Fibroblast of villous mesenchyme (primary cell): ENCODE measurements around the gene FGF1. TPM values are rescaled to one million over a fixed set of nuclear protein-coding genes. Genes with fewer than 3 reads are reported as not detected.

Experiments used
- DNase-seq: peaks from one replicate; pipeline ENCODE4 v3.0.0-alpha.2; 2010; ENCODE audit warnings: low read depth
- H3K4me3 ChIP-seq: 2 replicates; pipeline ENCODE4 v1.5.1; 2011; ENCODE audit warnings: low read depth, mild to moderate bottlenecking, low read length
- total RNA-seq: library from RNA; depleted of rRNA; stranded (reverse); fragments of >200 nt; gene quantifications from 2 replicates; pipeline ENCODE4 v1.2.3, GENCODE V29; 2012
- TF ChIP-seq, protein P1 (sequence below): IDR thresholded peaks from 2 replicates; pipeline ENCODE4 v1.5.1; 2012; ENCODE audit warnings: low read depth, mild to moderate bottlenecking, low read length; ENCODE audit not compliant: insufficient read depth

The FGF1 gene
- total RNA-seq, 1 donor: 16.0 TPM

DNA sequence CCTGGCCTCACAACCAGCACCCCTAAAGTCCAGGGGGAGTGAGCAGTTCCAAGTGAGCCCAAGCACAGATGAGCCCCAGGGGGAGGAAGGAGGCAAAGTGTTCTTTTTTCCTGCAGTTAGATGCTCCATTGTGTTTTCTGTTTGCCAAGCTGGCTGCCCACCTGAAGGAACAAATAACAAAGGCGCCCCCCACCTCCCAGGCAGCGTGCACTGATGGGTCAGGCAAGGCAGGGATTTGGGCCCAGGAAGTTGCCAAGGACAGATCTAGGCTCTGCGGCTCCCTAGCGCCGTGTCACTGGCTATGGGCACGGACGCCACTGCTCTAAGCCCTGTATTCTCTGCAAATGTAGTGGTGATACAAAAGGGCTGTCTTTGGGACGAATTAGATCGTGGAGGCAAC, 21.8 kb downstream of the FGF1 start:
- H3K4me3 ChIP-seq: no peak overlapping the region
- TF ChIP-seq, protein P1, sequence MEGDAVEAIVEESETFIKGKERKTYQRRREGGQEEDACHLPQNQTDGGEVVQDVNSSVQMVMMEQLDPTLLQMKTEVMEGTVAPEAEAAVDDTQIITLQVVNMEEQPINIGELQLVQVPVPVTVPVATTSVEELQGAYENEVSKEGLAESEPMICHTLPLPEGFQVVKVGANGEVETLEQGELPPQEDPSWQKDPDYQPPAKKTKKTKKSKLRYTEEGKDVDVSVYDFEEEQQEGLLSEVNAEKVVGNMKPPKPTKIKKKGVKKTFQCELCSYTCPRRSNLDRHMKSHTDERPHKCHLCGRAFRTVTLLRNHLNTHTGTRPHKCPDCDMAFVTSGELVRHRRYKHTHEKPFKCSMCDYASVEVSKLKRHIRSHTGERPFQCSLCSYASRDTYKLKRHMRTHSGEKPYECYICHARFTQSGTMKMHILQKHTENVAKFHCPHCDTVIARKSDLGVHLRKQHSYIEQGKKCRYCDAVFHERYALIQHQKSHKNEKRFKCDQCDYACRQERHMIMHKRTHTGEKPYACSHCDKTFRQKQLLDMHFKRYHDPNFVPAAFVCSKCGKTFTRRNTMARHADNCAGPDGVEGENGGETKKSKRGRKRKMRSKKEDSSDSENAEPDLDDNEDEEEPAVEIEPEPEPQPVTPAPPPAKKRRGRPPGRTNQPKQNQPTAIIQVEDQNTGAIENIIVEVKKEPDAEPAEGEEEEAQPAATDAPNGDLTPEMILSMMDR: no peak
- DNase-seq: no peak

DNA sequence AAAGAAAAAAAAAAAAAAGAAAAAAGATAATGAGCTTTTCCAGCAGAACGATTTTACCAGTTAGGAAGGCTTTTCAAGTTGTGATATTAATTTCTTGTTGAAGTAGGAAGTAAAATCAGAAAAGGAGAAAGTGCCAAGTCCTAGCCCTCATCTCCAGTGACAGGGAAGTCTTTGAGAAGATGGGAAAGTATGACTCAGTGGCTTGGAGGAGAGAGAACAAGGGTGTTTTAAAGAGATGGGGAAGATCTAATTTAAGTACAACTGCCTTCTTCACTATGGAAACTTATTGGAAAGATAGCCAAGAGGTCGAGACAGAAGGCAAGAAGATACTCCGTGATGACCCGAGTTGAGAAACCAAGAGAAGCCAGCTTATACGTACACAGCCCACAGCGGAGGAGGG, 22.6 kb downstream of the FGF1 start:
- DNase-seq: no peak
- H3K4me3 ChIP-seq: no peak overlapping the region
- TF ChIP-seq, protein P1: no peak

DNA sequence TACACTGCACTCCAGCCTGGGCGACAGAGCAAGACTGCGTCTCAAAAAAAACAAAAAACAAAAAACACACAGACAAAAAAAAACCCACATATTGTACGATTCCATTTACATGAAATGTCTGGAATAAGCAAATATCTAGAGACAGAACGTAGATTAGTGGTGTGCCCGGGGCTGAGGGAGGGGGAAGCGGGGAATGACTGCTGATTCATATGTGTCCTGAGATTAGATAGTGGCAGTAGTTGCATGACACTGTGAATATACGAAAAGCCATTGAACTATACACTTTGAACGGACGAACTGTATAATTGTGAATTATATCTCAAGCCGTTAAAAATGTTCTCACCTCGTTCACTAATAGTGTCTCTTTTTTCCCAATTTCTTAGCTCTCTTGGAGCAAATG, 23.9 kb downstream of the FGF1 start:
- TF ChIP-seq, protein P1: no peak
- no peak overlapping the region for H3K4me3 ChIP-seq
- DNase-seq: no peak

DNA sequence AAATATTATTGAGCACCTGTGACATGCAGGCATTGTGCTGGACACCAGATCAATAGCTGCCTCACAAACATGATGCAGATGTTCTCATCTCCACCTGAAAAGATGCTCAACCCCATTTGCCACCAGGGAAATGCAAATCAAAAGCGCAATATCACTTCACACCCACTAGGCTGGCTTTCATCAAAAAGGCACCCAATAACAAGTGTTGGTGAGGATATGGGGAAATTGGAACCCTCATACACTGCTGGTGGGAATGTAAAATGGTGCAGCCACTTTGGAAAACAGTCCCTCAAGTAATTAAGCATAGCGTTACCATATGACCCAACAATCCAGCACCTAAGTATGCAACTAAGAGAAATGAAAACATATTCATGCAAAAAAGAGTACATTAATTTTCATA, 24.7 kb downstream of the FGF1 start:
- TF ChIP-seq, protein P1: no peak
- no peak overlapping the region for H3K4me3 ChIP-seq
- no peak for DNase-seq

DNA sequence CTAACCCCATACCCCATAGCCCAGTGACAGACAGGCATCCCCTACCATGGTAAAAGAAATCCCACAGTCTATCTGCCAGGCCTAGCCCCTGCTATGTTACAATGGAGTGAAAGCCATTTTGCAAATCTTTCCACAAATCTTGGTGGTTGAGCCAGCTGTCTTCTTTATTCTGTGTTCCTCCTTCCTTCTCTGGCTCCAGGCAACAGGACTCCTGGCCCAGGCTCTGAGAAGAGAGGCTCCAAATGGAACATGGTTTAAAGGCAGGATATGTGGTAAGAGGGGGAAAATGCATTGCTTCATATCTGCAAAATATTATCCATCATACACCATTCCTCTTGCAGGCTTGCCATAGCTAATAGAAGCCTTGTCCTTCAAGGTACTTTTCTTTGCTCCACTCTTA, 25.2 kb downstream of the FGF1 start:
- TF ChIP-seq, protein P1: no peak
- H3K4me3 ChIP-seq: no peak overlapping the region
- DNase-seq: no peak

DNA sequence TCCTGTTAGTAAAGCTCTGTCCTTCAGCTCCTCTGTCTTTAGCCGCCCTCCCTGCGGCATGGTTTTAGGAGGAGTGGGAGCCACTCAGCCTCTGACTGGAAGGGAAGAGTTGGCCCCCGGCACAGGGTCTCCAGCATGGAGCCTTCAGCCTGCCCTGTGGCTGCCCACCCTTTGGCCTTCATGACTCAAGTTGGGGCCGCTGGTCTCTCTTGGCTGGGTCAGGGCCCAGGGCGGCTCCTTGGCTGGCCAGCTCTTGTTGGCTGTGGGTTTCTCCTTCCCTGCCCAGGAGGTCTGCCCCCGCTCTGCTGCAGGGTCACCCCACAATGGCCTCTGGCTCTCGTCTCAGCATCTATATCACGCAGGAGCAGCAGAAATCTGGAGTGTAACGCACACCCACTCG, 25.7 kb downstream of the FGF1 start:
- H3K4me3 ChIP-seq: no peak overlapping the region
- TF ChIP-seq, protein P1: no peak
- DNase-seq: no peak

DNA sequence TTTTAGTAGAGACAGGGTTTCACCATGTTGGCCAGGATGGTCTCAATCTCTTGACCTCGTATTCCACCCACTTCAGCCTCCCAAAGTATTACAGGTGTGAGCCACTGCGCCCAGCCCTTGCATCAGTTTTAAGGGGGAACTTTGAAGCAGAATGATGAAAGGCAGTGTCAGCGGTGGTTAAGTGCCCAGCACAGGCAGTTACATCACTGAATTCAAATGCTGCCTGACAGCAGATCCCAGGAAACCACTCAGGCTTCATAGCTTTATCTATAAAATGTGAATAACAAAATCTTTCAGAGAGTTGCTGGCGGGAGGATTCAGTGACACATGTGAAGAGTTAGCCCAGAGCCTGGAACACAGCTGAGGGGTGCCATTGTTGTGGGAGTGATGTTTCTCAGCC, 26.5 kb downstream of the FGF1 start:
- DNase-seq: no peak
- H3K4me3 ChIP-seq: no peak overlapping the region
- TF ChIP-seq, protein P1: no peak
